ENCODE results near the gene APP. TPM values are rescaled to one million over a fixed set of nuclear protein-coding genes. Genes with fewer than 3 reads are reported as not detected.

The APP gene
- total RNA-seq, 2 donors from 2014 or later: 460 to 557 TPM

- no peak for TF ChIP-seq CTCF (conservative IDR thresholded peaks at IDR 0.05)
- H3K36me3 Mint-ChIP-seq (ENCODE audit: low read depth): peaks cover 60% of the 10 kb centered on the region
Observed at GRCh38 chr21:25979845-25980616, 190.5 kb downstream of the APP start.

GRCh38 chr21:25977068-25977611, 193.4 kb downstream of the APP start:
- Mint-ChIP-seq H3K9me3 (no peaks in the 10 kb centered on the region), H3K4me3 (no peak overlapping the region), H3K4me1 (no peaks in the 10 kb centered on the region), H3K27me3 (ENCODE audit: insufficient read depth) (no peaks in the 10 kb centered on the region), H3K36me3 (ENCODE audit: low read depth) (peaks cover 78% of the 10 kb centered on the region), H3K27ac (no peak overlapping the region)
- Histone ChIP-seq H3K4me3 (ENCODE audit: low read length) (no peak overlapping the region), H3K9me3 (ENCODE audit: control insufficient read depth, low read length) (no peaks in the 10 kb centered on the region), H3K27me3 (ENCODE audit: control insufficient read depth, insufficient read depth, low read length, poor library complexity, severe bottlenecking) (no peaks in the 10 kb centered on the region), H3K4me1 (ENCODE audit: control insufficient read depth, insufficient read depth, low read length) (no peaks in the 10 kb centered on the region), H3K27ac (ENCODE audit: low read depth, low read length) (no peak overlapping the region), H3K9ac (ENCODE audit: extremely low read depth, low read length, poor library complexity, severe bottlenecking) (no peak overlapping the region), H3K36me3 (ENCODE audit: control insufficient read depth, insufficient read depth, low read length) (peaks cover 96% of the 10 kb centered on the region)
- no peak for TF ChIP-seq CTCF (conservative IDR thresholded peaks at IDR 0.05)
- no peak for DNase-seq

More at GRCh38 chr21:25979845-25980616, 190.5 kb downstream of the APP start:
- Histone ChIP-seq H3K9ac (ENCODE audit: extremely low read depth, low read length, poor library complexity, severe bottlenecking) (no peak overlapping the region), H3K4me1 (ENCODE audit: control insufficient read depth, insufficient read depth, low read length) (no peaks in the 10 kb centered on the region), H3K4me3 (ENCODE audit: low read length) (no peak overlapping the region), H3K9me3 (ENCODE audit: control insufficient read depth, low read length) (no peaks in the 10 kb centered on the region), H3K27me3 (ENCODE audit: control insufficient read depth, insufficient read depth, low read length, poor library complexity, severe bottlenecking) (no peaks in the 10 kb centered on the region), H3K27ac (ENCODE audit: low read depth, low read length) (no peak overlapping the region), H3K36me3 (ENCODE audit: control insufficient read depth, insufficient read depth, low read length) (peaks cover 92% of the 10 kb centered on the region)
- Mint-ChIP-seq H3K4me3 (no peak overlapping the region), H3K4me1 (peaks cover 5% of the 10 kb centered on the region), H3K27ac (no peak overlapping the region), H3K9me3 (no peaks in the 10 kb centered on the region), H3K27me3 (ENCODE audit: insufficient read depth) (no peaks in the 10 kb centered on the region)
- WGBS, 2 experiments (ENCODE audit: insufficient coverage in 1 of 2, insufficient read length in 1 of 2): 95 to 96% methylated on average over 8 to 9 of the region's 9 CpGs
- DNase-seq: no peak

GRCh38 chr21:25974964-25975363, 195.6 kb downstream of the APP start:
- H3K9me3 ChIP-seq (ENCODE audit: control insufficient read depth, low read length): no peaks in the 10 kb centered on the region
- 96 to 98% methylated on average over 7 to 8 of the region's 8 CpGs for WGBS, 2 experiments (ENCODE audit: insufficient coverage in 1 of 2, insufficient read length in 1 of 2)
- H3K27ac Mint-ChIP-seq: no peak overlapping the region
- H3K4me1 ChIP-seq (ENCODE audit: control insufficient read depth, insufficient read depth, low read length): no peaks in the 10 kb centered on the region
- peaks cover 84% of the 10 kb centered on the region for H3K36me3 Mint-ChIP-seq (ENCODE audit: low read depth)
- TF ChIP-seq CTCF (conservative IDR thresholded peaks at IDR 0.05): no peak
- H3K4me3 ChIP-seq (ENCODE audit: low read length): no peak overlapping the region
- no peak overlapping the region for H3K9ac ChIP-seq (ENCODE audit: extremely low read depth, low read length, poor library complexity, severe bottlenecking)
- H3K4me1 Mint-ChIP-seq: no peaks in the 10 kb centered on the region
- no peak overlapping the region for H3K27ac ChIP-seq (ENCODE audit: low read depth, low read length)
- no peak for DNase-seq
- no peaks in the 10 kb centered on the region for H3K27me3 Mint-ChIP-seq (ENCODE audit: insufficient read depth)
- H3K4me3 Mint-ChIP-seq: no peak overlapping the region
- H3K36me3 ChIP-seq (ENCODE audit: control insufficient read depth, insufficient read depth, low read length): peaks cover 96% of the 10 kb centered on the region
- no peaks in the 10 kb centered on the region for H3K9me3 Mint-ChIP-seq
- H3K27me3 ChIP-seq (ENCODE audit: control insufficient read depth, insufficient read depth, low read length, poor library complexity, severe bottlenecking): no peaks in the 10 kb centered on the region

Measured in endodermal cell (in vitro differentiated cells).